ENCODE results near the gene ZMYND8. TPM values are rescaled to one million over a fixed set of nuclear protein-coding genes. Genes with fewer than 3 reads are reported as not detected.

ZMYND8 gene
- total RNA-seq, 1 donor from 2014 or later: 37.9 TPM

- peaks cover 28% of the 10 kb centered on the region for H3K4me1 ChIP-seq
- no peak for DNase-seq
- H3K27me3 ChIP-seq (ENCODE audit: low read depth): no peaks in the 10 kb centered on the region
- H3K36me3 ChIP-seq: peaks cover 85% of the 10 kb centered on the region
- intact Hi-C loops (cut with micrococcal nuclease): no loop called here
- H3K9me3 ChIP-seq (replicated peaks): no peaks in the 10 kb centered on the region
- H3K4me3 ChIP-seq: no peak overlapping the region
- H3K27ac ChIP-seq (replicated peaks): no peak overlapping the region
- TF ChIP-seq CTCF (IDR thresholded peaks at IDR 0.05; ENCODE audit: borderline replicate concordance): no peak
Measured at GRCh38 chr20:47233333-47234188, 122.9 kb downstream of the ZMYND8 start.

GRCh38 chr20:47232518-47232917 lies 124.0 kb downstream of the ZMYND8 start:
- Histone ChIP-seq H3K9me3 (replicated peaks) (no peaks in the 10 kb centered on the region), H3K4me3 (no peak overlapping the region), H3K27ac (replicated peaks) (no peak overlapping the region), H3K4me1 (peaks cover 37% of the 10 kb centered on the region), H3K27me3 (ENCODE audit: low read depth) (no peaks in the 10 kb centered on the region), H3K36me3 (peaks cover 84% of the 10 kb centered on the region)
- no peak for DNase-seq
- intact Hi-C loops (cut with micrococcal nuclease): no loop called here
- TF ChIP-seq CTCF (IDR thresholded peaks at IDR 0.05; ENCODE audit: borderline replicate concordance): no peak

GRCh38 chr20:47231382-47232039 lies 125.0 kb downstream of the ZMYND8 start:
- Histone ChIP-seq H3K36me3 (peaks cover 84% of the 10 kb centered on the region), H3K27ac (replicated peaks) (no peak overlapping the region), H3K9me3 (replicated peaks) (no peaks in the 10 kb centered on the region), H3K4me3 (no peak overlapping the region), H3K4me1 (peaks cover 37% of the 10 kb centered on the region), H3K27me3 (ENCODE audit: low read depth) (no peaks in the 10 kb centered on the region)
- DNase-seq: no peak
- TF ChIP-seq CTCF (IDR thresholded peaks at IDR 0.05; ENCODE audit: borderline replicate concordance): no peak
- intact Hi-C loops (cut with micrococcal nuclease): no loop called here

GRCh38 chr20:47230811-47231256 lies 125.7 kb downstream of the ZMYND8 start:
- no peak for TF ChIP-seq CTCF (IDR thresholded peaks at IDR 0.05; ENCODE audit: borderline replicate concordance)
- Histone ChIP-seq H3K27me3 (ENCODE audit: low read depth) (no peaks in the 10 kb centered on the region), H3K27ac (replicated peaks) (no peak overlapping the region), H3K4me1 (peaks cover 43% of the 10 kb centered on the region), H3K4me3 (no peak overlapping the region), H3K9me3 (replicated peaks) (no peaks in the 10 kb centered on the region), H3K36me3 (peaks cover 84% of the 10 kb centered on the region)
- DNase-seq: no peak
- intact Hi-C loops (cut with micrococcal nuclease): no loop called here

- no peak for DNase-seq
- Histone ChIP-seq H3K9me3 (replicated peaks) (no peaks in the 10 kb centered on the region), H3K36me3 (peaks cover 81% of the 10 kb centered on the region), H3K27me3 (ENCODE audit: low read depth) (no peaks in the 10 kb centered on the region), H3K27ac (replicated peaks) (peak overlapping the region; percentile 38), H3K4me3 (no peak overlapping the region), H3K4me1 (peaks cover 46% of the 10 kb centered on the region)
- no peak for TF ChIP-seq CTCF (IDR thresholded peaks at IDR 0.05; ENCODE audit: borderline replicate concordance)
- intact Hi-C loops (cut with micrococcal nuclease): no loop called here
Measured at GRCh38 chr20:47228654-47229053, 127.8 kb downstream of the ZMYND8 start.

All from left ventricle myocardium inferior (tissue), 1 donor.